ENCODE results near the gene CFAP251. TPM values are rescaled to one million over a fixed set of nuclear protein-coding genes. Genes with fewer than 3 reads are reported as not detected.
"Not testable (repeated sequence)": the region's sequence is repeated elsewhere in the genome, so short reads cannot be mapped to it uniquely, and the experiment has no call there.

The CFAP251 gene
- total RNA-seq, 1 donor: 0.21 TPM

- Histone ChIP-seq H3K27me3 (ENCODE audit: insufficient read depth, low read length) (no peaks in the 10 kb centered on the region), H3K9me3 (ENCODE audit: low read depth, low read length) (no peaks in the 10 kb centered on the region), H3K4me1 (ENCODE audit: insufficient read depth, low read length) (peaks cover 21% of the 10 kb centered on the region), H3K4me3 (ENCODE audit: low read length) (no peak overlapping the region)
Measured at GRCh38 chr12:121926874-121927706, 8.7 kb downstream of the CFAP251 start.

- peaks cover 21% of the 10 kb centered on the region for H3K4me1 ChIP-seq (ENCODE audit: insufficient read depth, low read length)
- no peaks in the 10 kb centered on the region for H3K27me3 ChIP-seq (ENCODE audit: insufficient read depth, low read length)
- no peak overlapping the region for H3K4me3 ChIP-seq (ENCODE audit: low read length)
- no peaks in the 10 kb centered on the region for H3K9me3 ChIP-seq (ENCODE audit: low read depth, low read length)
Measured at GRCh38 chr12:121927813-121928212, 9.4 kb downstream of the CFAP251 start.

- not testable (repeated sequence) for H3K9me3 ChIP-seq (ENCODE audit: low read depth, low read length); H3K27me3 ChIP-seq (ENCODE audit: insufficient read depth, low read length); H3K4me3 ChIP-seq (ENCODE audit: low read length)
- peaks cover 21% of the 10 kb centered on the region for H3K4me1 ChIP-seq (ENCODE audit: insufficient read depth, low read length)
Measured at GRCh38 chr12:121929545-121929944, 11.2 kb downstream of the CFAP251 start.

GRCh38 chr12:121930862-121931261, 12.5 kb downstream of the CFAP251 start:
- no peaks in the 10 kb centered on the region for H3K9me3 ChIP-seq (ENCODE audit: low read depth, low read length)
- H3K4me1 ChIP-seq (ENCODE audit: insufficient read depth, low read length): peaks cover 21% of the 10 kb centered on the region
- H3K27me3 ChIP-seq (ENCODE audit: insufficient read depth, low read length): no peaks in the 10 kb centered on the region
- no peak overlapping the region for H3K4me3 ChIP-seq (ENCODE audit: low read length)

GRCh38 chr12:121932176-121932536, 13.8 kb downstream of the CFAP251 start:
- Histone ChIP-seq H3K9me3 (ENCODE audit: low read depth, low read length) (no peaks in the 10 kb centered on the region), H3K27me3 (ENCODE audit: insufficient read depth, low read length) (no peaks in the 10 kb centered on the region), H3K4me3 (ENCODE audit: low read length) (no peak overlapping the region), H3K4me1 (ENCODE audit: insufficient read depth, low read length) (peaks cover 14% of the 10 kb centered on the region)

GRCh38 chr12:121932914-121933521, 14.6 kb downstream of the CFAP251 start:
- no peak overlapping the region for H3K4me3 ChIP-seq (ENCODE audit: low read length)
- no peaks in the 10 kb centered on the region for H3K27me3 ChIP-seq (ENCODE audit: insufficient read depth, low read length)

GRCh38 chr12:121933522-121934308, 15.3 kb downstream of the CFAP251 start:
- Histone ChIP-seq H3K4me3 (ENCODE audit: low read length) (no peak overlapping the region), H3K4me1 (ENCODE audit: insufficient read depth, low read length) (peaks cover 5% of the 10 kb centered on the region), H3K27me3 (ENCODE audit: insufficient read depth, low read length) (no peaks in the 10 kb centered on the region), H3K9me3 (ENCODE audit: low read depth, low read length) (no peaks in the 10 kb centered on the region)

More at GRCh38 chr12:121932914-121933521, 14.6 kb downstream of the CFAP251 start:
- H3K4me1 ChIP-seq (ENCODE audit: insufficient read depth, low read length): peaks cover 5% of the 10 kb centered on the region
- no peaks in the 10 kb centered on the region for H3K9me3 ChIP-seq (ENCODE audit: low read depth, low read length)

- Histone ChIP-seq H3K9me3 (ENCODE audit: low read depth, low read length) (no peaks in the 10 kb centered on the region), H3K27me3 (ENCODE audit: insufficient read depth, low read length) (no peaks in the 10 kb centered on the region), H3K4me3 (ENCODE audit: low read length) (no peak overlapping the region), H3K4me1 (ENCODE audit: insufficient read depth, low read length) (peaks cover 10% of the 10 kb centered on the region)
Measured at GRCh38 chr12:121934309-121934664, 15.9 kb downstream of the CFAP251 start.

- Histone ChIP-seq H3K27me3 (ENCODE audit: insufficient read depth, low read length) (no peaks in the 10 kb centered on the region), H3K9me3 (ENCODE audit: low read depth, low read length) (no peaks in the 10 kb centered on the region), H3K4me3 (ENCODE audit: low read length) (no peak overlapping the region), H3K4me1 (ENCODE audit: insufficient read depth, low read length) (peaks cover 6% of the 10 kb centered on the region)
Measured at GRCh38 chr12:121937654-121938053, 19.3 kb downstream of the CFAP251 start.

GRCh38 chr12:121939186-121939585, 20.8 kb downstream of the CFAP251 start:
- H3K27me3 ChIP-seq (ENCODE audit: insufficient read depth, low read length): no peaks in the 10 kb centered on the region
- peaks cover 6% of the 10 kb centered on the region for H3K4me1 ChIP-seq (ENCODE audit: insufficient read depth, low read length)
- H3K9me3 ChIP-seq (ENCODE audit: low read depth, low read length): no peaks in the 10 kb centered on the region
- H3K4me3 ChIP-seq (ENCODE audit: low read length): no peak overlapping the region

GRCh38 chr12:121939992-121940766, 21.8 kb downstream of the CFAP251 start:
- Histone ChIP-seq H3K4me3 (ENCODE audit: low read length) (no peak overlapping the region), H3K27me3 (ENCODE audit: insufficient read depth, low read length) (no peaks in the 10 kb centered on the region), H3K4me1 (ENCODE audit: insufficient read depth, low read length) (peaks cover 6% of the 10 kb centered on the region), H3K9me3 (ENCODE audit: low read depth, low read length) (no peaks in the 10 kb centered on the region)

- H3K4me3 ChIP-seq (ENCODE audit: low read length): no peak overlapping the region
- peaks cover 6% of the 10 kb centered on the region for H3K4me1 ChIP-seq (ENCODE audit: insufficient read depth, low read length)
- no peaks in the 10 kb centered on the region for H3K27me3 ChIP-seq (ENCODE audit: insufficient read depth, low read length)
- H3K9me3 ChIP-seq (ENCODE audit: low read depth, low read length): no peaks in the 10 kb centered on the region
Measured at GRCh38 chr12:121942145-121942718, 23.8 kb downstream of the CFAP251 start.

- no peaks in the 10 kb centered on the region for H3K27me3 ChIP-seq (ENCODE audit: insufficient read depth, low read length)
Measured at GRCh38 chr12:121943926-121944325, 25.5 kb downstream of the CFAP251 start.

GRCh38 chr12:121946313-121947025, 28.1 kb downstream of the CFAP251 start:
- Histone ChIP-seq H3K4me1 (ENCODE audit: insufficient read depth, low read length) (no peaks in the 10 kb centered on the region), H3K9me3 (ENCODE audit: low read depth, low read length) (no peaks in the 10 kb centered on the region), H3K27me3 (ENCODE audit: insufficient read depth, low read length) (no peaks in the 10 kb centered on the region), H3K4me3 (ENCODE audit: low read length) (no peak overlapping the region)

More at GRCh38 chr12:121943926-121944325, 25.5 kb downstream of the CFAP251 start:
- H3K4me3 ChIP-seq (ENCODE audit: low read length): no peak overlapping the region
- H3K9me3 ChIP-seq (ENCODE audit: low read depth, low read length): no peaks in the 10 kb centered on the region
- peaks cover 5% of the 10 kb centered on the region for H3K4me1 ChIP-seq (ENCODE audit: insufficient read depth, low read length)

Measured in mononuclear cell (primary cell).